ENCODE measurements around the gene ENPEP.
A peak's percentile ranks its signal among the peaks of the same experiment; 100 is the strongest.
"Not testable (repeated sequence)": the region's sequence is repeated elsewhere in the genome, so short reads cannot be mapped to it uniquely, and the experiment has no call there.

ENPEP gene

DNA sequence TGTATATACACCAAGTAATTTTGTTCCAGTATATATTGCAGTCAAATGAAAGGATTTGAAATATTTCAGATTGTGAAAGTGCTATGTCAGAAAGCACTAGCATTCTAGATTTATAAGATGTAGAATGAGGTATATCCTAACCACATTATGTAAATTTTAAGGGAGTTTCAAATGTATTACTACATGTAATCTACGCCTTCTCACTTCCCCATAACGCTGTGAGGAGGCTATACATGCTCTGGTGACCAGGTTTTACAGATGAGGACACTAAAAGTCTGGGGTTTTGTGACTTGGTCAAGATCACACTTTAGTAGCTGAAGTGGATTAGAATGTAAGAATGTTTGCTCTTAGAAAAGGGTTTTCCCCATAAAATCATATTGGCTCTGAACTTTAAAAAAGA is 8.1 kb downstream of the ENPEP start:
- FAIRE-seq, result no peak
- DNase-seq (ENCODE audit: insufficient read length, low spot score), result no peak

DNA sequence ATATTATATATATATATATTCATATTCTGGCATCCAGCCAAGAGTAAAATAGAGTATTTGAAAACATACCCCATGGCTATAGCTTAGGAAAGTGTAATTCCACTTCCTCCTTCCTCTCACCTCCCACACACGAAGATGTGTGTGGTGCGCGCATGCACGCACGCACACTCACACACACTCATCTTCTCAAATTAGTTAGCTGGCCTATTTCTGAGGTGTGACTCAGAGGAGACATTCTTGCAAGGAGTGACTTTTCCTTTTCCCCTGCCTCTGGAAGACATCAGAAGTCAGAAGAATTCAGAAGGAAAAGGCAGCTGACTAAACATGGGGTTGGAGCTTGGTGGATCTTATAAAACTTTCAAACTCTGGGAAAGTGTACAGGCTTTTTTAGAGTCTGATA is 8.8 kb downstream of the ENPEP start:
- FAIRE-seq (no peak), DNase-seq (ENCODE audit: insufficient read length, low spot score) (no peak)

GRCh38 chr4:110485452-110485851 is 9.5 kb downstream of the ENPEP start:
- FAIRE-seq, result no peak
- DNase-seq (ENCODE audit: insufficient read length, low spot score), result no peak

DNA sequence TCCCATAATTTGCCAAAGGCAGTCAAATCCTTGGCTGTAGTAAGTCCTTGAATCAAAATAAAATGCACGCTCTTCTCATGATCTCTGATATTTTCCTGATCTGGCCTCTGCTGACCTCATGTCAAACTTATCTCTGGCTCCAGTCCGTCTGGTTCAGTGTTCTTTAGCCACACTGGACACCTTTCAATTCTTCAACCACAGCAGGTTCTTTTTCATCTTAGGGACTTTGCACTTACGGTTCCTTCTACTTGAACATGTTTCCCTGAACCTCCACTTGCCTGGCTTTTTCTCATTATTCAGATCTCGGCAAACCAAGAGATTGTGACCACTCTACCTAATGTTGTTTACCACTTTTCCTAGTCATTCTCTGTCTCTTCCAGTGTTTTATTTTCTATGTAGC is 10.3 kb downstream of the ENPEP start:
- FAIRE-seq, result no peak
- DNase-seq (ENCODE audit: insufficient read length, low spot score), result no peak

DNA sequence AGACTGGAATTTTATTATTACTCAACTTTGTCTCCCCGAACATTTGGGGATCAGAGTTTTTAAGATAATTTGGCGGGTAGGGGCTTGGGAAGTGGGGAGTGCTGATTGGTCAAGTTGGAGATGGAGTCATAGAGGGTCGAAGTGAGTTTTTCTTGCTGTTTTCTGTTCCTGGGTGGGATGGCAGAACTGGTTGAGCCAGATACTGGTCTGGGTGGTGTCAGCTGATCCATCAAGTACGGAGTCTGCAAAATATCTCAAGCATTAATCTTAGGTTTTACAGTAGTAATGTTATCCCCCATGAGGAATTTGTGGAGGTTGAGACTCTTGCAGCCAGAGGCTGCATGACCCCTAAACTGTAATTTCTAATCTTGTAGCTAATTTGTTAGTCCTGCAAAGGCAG is 10.9 kb downstream of the ENPEP start:
- DNase-seq (ENCODE audit: insufficient read length, low spot score); FAIRE-seq: not testable (repeated sequence)

DNA sequence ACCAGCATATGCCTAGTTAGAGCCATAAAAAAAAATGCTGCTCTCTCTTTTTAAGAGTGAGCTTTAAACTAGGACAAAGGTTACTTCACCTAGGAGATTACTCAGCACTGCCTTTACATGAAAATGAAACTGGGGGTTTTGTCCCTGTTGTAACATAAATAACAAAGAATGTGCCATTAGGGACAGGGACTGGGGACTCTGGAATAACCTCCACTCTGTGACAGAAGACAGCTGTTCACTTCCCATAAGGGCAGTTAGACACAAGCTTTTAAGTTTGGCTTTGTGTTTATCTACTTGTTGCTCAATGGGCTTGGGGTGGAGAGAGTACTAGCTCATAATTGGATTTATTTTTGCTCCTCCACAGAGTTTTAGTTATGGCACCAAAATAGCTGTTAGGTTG is 11.9 kb downstream of the ENPEP start:
- DNase-seq (ENCODE audit: insufficient read length, low spot score) (no peak), FAIRE-seq (no peak)

- DNase-seq (ENCODE audit: insufficient read length, low spot score), result no peak
- no peak for FAIRE-seq
Observed at GRCh38 chr4:110489901-110490508, 14.1 kb downstream of the ENPEP start.

DNA sequence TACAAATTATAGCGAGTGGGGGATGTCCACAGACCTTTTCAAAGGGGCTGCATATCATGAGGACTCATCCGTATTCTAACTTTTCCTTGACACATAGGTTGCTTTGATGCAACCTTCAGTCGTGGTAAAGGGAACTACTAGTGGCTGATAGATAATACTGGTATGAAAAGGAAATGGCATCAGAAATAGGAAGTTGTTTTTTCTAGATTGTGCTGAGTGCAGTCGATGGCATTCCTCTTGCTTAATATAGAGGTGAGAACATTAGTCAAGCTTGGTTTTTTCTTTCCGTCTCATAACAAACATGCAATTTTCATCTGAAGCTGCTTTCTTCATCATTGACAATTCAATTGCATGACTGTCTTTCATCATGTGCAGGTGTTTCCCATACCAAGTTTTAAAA is 16.6 kb downstream of the ENPEP start:
- DNase-seq (ENCODE audit: insufficient read length, low spot score), result no peak
- FAIRE-seq, result no peak

DNA sequence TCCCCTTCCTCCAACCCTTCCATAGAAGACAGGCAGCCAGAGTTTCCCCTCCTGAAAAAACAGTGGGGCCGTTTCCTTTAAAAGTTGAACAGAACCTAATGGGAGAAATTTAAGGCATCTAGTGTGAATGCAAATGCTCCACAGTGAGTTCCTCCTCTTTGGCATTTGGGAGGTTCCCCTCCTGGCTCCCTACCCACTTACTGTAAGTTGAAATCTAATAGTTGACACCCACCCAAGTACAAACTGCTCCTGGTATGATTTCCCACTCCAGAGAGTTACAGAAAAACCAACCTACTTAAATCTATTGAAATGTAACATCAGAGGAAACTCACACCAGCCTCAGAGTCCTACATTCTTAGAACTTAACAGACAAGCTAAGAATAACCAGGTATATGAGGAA is 17.6 kb downstream of the ENPEP start:
- DNase-seq (ENCODE audit: insufficient read length, low spot score) (no peak), FAIRE-seq (no peak)

- FAIRE-seq (no peak), DNase-seq (ENCODE audit: insufficient read length, low spot score) (no peak)
Observed at GRCh38 chr4:110498420-110498819, 22.5 kb downstream of the ENPEP start.

DNA sequence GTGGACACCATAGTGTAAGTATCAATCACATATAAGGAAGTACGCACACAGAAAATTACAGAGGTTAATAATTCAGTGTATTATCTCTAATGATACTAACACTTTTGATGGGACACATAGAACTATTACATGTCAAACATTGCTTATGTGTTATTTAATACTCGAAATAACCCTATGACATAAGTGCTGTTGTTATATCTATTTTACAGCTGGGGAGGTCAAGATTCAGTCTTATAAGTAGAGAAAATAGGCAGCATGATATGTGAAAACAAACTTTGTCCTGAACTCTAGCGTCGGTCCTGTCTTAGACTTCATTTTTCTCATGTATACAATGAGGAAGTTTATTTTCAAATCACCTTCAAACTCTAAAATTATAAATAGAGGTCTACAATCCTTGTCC is 23.2 kb downstream of the ENPEP start:
- FAIRE-seq (no peak), DNase-seq (ENCODE audit: insufficient read length, low spot score) (no peak)

DNA sequence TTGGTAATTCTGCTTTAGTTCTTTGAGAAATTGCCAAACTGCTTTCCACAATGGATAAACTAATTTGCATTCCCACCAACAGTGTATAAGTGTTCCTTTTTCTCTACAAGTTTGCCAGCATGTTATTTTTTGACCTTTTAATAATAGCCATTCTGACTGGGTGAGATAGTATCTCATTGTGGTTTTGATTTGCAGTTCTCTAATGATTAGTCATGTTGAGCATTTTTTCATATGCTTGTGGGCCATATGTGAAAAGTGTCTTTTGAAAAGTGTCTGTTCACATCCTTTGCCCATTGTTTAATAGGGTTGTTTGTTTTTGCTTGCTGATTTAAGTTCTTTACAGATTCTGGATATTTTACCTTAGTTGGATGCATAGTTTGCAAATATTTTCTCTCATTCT is 25.9 kb downstream of the ENPEP start:
- FAIRE-seq (no peak), DNase-seq (ENCODE audit: insufficient read length, low spot score) (no peak)

- FAIRE-seq (no peak), DNase-seq (ENCODE audit: insufficient read length, low spot score) (no peak)
Observed at GRCh38 chr4:110503270-110504083, 27.5 kb downstream of the ENPEP start.

DNA sequence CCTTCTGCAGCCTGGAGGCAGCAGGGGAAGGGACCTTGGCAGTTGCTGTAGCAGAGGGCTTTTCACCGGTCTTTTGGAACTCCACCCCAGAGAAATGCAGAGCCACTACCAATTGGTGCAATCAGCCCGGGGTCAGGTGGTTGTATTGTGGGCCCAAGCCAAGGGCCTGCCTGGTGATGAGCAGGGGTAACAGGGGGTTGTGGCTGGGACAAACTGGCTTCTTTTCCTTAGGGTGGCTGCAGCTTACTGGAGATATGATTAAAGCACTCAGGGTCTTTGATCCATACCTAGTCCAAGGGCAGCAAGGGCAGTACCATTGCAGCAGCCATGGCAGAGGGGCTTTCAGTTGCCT is 28.1 kb downstream of the ENPEP start:
- FAIRE-seq, result no peak
- no peak for DNase-seq (ENCODE audit: insufficient read length, low spot score)

- DNase-seq (ENCODE audit: insufficient read length, low spot score) (no peak), FAIRE-seq (no peak)
Observed at GRCh38 chr4:110505440-110505839, 29.5 kb downstream of the ENPEP start.

DNA sequence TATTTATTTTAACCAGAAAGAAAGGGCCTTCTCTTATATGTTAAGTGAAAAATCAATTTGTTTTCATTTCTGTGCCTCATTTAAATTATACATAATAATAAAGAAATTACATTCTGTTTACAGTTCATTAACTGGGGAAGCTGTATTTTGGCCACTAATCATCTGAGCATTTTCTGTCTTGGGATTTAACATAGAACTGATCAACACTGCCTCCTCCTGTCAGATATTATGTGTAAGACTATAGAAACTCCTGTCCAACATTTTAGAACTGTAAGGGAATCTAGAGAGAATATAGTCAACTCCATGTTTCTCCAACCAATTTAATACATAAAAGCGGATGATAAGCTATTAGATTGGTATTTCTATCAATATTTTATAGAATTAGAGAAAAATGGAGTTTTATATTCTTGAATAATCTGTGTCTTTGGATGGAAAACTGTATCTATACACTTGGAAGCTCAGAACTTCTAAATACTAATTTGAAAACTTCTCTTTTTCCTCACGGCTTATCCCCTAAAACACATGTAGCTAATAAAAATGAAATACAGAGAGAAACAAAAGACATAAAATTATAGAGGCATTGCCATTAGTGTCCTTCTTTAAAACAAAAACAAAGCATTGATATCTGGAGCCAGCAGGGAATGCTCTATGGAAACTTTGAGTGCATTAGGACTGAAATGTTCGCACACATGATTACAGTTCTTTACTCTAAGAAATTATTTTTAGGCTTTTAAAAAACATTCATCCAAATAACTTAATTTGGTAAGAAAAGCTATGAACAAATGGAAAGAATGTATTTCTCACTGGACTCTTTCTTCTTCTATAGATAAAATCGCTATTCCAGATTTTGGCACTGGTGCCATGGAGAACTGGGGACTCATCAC is 33.1 kb downstream of the ENPEP start:
- FAIRE-seq, result no peak
- DNase-seq (ENCODE audit: insufficient read length, low spot score), result peak; percentile 19

DNA sequence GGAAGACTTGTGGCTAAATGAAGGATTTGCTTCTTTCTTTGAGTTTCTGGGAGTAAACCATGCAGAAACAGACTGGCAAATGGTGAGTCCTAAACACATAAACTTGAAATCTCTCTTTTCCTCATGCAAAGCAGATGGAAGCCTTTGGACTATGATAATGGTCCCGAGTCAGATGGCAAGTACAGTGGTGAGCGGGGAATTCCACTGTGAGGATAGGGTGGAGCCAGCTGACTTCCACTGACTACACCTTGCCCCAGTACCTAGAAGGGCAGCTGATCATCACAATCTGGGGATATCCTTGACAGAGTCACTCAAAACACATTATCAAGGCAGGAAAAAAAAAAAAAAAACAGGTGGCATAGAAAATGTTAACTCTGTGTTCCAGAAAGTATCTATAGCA is 34.3 kb downstream of the ENPEP start:
- DNase-seq (ENCODE audit: insufficient read length, low spot score) (no peak), FAIRE-seq (no peak)

DNA sequence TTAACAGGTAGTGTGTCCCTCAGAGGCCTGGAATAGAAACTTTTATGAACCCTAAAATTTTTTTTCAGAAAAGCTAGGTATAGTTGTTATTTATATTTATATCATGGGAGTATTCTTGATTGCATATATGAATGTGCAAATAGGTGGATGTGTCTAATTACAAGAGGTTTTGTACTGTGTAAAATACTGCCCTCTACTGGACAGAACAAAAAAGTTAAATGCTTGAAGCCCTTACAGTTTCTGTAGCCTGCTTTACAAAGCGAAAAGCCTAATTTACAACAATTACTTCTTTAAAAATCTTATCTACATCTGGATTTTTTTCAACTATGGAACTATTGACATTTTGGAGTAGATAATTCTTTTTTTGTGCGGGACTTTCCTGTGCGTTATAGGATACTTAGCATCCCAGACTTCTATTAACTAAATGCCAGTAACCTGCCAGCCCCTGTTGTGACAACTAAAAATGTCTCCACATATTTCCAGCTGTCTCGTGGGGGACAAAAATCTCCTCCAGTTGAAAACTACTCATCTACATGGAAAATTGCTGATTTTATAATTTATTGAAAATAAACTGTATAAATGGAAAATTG is 35.1 kb downstream of the ENPEP start:
- FAIRE-seq, result no peak
- peak; percentile 37 for DNase-seq (ENCODE audit: insufficient read length, low spot score)

DNA sequence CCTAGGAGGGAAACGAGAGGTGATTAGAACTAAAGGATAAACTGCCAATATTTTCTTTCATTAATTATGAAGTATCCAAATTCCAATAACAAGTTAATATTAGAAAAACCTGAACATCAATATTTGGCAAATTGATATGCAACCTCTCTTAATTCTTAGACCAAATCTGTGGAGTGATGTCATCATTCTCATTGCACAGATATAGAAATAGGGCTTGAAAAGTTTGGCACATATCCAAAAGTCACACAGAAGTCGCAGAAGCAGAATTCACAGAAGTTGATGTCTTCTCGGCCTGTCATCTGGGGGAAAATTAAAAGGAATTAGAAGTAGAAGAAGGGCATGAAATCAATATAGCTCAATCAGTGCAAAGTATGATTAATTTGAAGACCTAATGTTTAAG is 36.9 kb downstream of the ENPEP start:
- no peak for FAIRE-seq
- no peak for DNase-seq (ENCODE audit: insufficient read length, low spot score)

- FAIRE-seq, result no peak
- peak; percentile 5 for DNase-seq (ENCODE audit: insufficient read length, low spot score)
Observed at GRCh38 chr4:110514889-110515479, 39.0 kb downstream of the ENPEP start.

DNA sequence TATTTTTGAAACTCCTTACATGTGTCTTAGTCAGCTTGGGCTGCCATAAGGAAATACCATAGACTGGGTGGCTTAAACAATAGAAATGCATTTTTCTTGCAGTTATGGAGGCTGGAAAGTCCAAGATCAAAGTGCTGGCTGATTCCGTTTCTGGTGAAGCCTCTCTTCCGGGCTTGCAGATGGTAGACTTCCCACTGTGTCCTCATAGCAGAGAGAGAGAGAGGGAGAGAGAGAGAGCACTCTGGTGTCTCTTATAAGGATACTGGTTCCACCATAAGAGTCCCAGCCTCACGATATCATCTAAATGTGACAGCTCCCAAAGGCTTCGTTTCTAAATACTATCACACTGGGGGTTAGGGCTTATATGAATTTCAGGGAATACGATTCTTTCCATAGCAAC is 39.7 kb downstream of the ENPEP start:
- FAIRE-seq, result no peak
- no peak for DNase-seq (ENCODE audit: insufficient read length, low spot score)

Data from HTR-8/SVneo (cell line).